A673 (cell line): Measurements from ENCODE around the gene ANAPC1.

ENCODE experiments used
- EZH2 ChIP-seq: fragments of 200-600 bp; sonication (generic); IDR thresholded peaks from 2 replicates; pipeline ENCODE4 v1.6.1; 2017; ENCODE audit warnings: borderline replicate concordance, low read depth, mild to moderate bottlenecking, mixed read lengths, antibody characterized with exemption, low read length; ENCODE audit not compliant: poor library complexity, severe bottlenecking
- TF ChIP-seq, protein P1 (sequence below): fragments of 300-800, 200-600 bp; sonication (generic); conservative IDR thresholded peaks from 2 replicates; pipeline ENCODE4 v1.5.1; 2017; ENCODE audit warnings: low read depth, mild to moderate bottlenecking, antibody characterized with exemption, low read length, moderate library complexity, mixed read lengths

- TF ChIP-seq, protein P1, sequence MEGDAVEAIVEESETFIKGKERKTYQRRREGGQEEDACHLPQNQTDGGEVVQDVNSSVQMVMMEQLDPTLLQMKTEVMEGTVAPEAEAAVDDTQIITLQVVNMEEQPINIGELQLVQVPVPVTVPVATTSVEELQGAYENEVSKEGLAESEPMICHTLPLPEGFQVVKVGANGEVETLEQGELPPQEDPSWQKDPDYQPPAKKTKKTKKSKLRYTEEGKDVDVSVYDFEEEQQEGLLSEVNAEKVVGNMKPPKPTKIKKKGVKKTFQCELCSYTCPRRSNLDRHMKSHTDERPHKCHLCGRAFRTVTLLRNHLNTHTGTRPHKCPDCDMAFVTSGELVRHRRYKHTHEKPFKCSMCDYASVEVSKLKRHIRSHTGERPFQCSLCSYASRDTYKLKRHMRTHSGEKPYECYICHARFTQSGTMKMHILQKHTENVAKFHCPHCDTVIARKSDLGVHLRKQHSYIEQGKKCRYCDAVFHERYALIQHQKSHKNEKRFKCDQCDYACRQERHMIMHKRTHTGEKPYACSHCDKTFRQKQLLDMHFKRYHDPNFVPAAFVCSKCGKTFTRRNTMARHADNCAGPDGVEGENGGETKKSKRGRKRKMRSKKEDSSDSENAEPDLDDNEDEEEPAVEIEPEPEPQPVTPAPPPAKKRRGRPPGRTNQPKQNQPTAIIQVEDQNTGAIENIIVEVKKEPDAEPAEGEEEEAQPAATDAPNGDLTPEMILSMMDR, result peak; percentile 71
- no peak for TF ChIP-seq EZH2
Measured at GRCh38 chr2:111900859-111901258, 16.9 kb upstream of the ANAPC1 start.
